Measurements from ENCODE around the gene B3GNT9.

B3GNT9 gene

DNA sequence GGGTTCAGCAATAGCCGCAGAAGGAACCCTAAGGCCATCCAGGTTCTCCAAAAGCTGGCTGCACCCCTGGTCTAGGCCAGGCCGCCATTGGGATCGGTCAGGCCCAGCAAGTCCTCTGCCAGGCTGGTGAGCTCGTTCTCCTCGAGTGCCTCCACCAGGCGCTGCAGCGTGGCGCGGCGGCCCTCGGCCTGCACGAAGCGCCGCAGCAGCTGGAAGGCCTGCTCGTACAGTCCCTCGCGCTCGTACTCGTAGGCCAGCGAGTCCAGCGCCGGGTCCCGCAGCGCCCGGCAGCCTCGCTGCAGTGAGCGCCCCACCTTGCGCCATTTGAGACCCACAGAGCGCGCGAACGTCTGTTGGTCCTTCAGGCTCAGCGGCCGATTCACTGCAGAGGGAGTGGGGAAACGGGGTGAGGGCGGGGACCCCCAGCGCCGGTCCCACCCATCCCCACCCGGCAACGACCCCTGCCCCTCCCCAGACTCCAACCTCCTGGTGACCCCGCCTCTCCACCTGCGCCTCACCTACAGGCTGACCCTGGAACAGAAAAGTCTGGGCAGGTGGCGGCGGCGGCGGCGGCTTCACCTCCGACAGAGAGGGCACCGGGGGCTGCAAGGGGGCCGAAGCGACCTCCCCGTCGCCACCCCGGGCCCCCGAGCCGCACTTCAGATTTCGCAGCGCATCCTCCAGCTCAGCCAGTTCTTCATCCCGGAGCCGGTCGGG is 3.9 kb upstream of the B3GNT9 start:
- POLR2A ChIA-PET: interaction anchor here (0.5 to 1.1 kb wide), 4 partner anchors 19 to 140 kb away, joined by 3 to 6 read pairs (median 3); no protein-coding TSS in a partner anchor

DNA sequence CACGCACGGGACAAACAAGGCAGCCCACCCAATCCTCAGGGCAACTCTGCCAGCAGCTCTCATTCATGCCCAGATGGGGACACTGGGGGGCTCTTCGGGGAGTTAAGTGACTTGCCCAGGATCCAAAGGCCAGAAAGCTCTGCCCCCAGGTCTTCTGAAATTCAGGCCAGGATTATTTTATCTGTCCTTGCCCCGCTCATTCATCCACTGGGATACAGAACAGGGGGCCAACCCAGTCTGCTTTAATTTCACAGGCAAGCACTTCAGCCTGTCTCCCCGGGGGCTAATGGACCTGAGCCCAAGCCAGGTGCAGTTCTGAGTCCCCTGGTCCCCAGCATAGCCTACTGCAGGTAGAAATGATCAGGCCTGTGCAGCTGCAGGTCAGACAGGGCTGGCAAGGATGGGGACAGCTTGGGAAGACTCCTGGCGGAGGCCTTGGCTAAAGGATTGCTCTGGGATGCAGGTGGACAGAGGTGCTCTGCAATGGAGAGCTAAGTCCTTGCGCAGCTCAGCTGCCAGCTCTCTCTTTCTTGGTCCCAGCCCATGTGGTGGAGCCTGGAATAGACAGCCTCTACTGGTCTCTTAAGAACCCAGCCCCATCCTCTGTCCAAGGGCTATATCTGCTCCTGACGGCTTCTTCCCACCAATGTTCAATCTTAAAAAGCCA is 766 bp upstream of the B3GNT9 start:
- peak overlapping the region; percentile 64 for H3K4me3 ChIP-seq (ENCODE audit: low read depth, low read length)
- ChIA-PET CTCF (interaction anchor here (0.8 to 13.2 kb wide), 17 partner anchors 8 to 204 kb away, joined by 3 to 241 read pairs (median 4); partner anchors contain the start of genes CES3, FBXL8, NOL3 and TRADD), POLR2A (interaction anchor here (1.1 to 1.5 kb wide), 4 partner anchors 10 to 134 kb away, joined by 3 to 6 read pairs (median 4); no protein-coding TSS in a partner anchor)
- TF ChIP-seq, protein P1, sequence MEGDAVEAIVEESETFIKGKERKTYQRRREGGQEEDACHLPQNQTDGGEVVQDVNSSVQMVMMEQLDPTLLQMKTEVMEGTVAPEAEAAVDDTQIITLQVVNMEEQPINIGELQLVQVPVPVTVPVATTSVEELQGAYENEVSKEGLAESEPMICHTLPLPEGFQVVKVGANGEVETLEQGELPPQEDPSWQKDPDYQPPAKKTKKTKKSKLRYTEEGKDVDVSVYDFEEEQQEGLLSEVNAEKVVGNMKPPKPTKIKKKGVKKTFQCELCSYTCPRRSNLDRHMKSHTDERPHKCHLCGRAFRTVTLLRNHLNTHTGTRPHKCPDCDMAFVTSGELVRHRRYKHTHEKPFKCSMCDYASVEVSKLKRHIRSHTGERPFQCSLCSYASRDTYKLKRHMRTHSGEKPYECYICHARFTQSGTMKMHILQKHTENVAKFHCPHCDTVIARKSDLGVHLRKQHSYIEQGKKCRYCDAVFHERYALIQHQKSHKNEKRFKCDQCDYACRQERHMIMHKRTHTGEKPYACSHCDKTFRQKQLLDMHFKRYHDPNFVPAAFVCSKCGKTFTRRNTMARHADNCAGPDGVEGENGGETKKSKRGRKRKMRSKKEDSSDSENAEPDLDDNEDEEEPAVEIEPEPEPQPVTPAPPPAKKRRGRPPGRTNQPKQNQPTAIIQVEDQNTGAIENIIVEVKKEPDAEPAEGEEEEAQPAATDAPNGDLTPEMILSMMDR (IDR thresholded peaks at IDR 0.05; ENCODE audit: insufficient read depth, low read length, missing control alignments): no peak
- DNase-seq (ENCODE audit: low read depth, low spot score): no peak

More for the DNA sequence above, 3.9 kb upstream of the B3GNT9 start:
- CTCF ChIA-PET: interaction anchor here (0.6 to 13.2 kb wide), 62 partner anchors 9 to 356 kb away, joined by 3 to 241 read pairs (median 7); partner anchors contain the start of genes CBFB, CES3, CES4A and EXOC3L1
- H3K4me3 ChIP-seq (ENCODE audit: low read depth, low read length): peak overlapping the region; percentile 34
- DNase-seq (ENCODE audit: low read depth, low spot score): no peak
- TF ChIP-seq, protein P1 (IDR thresholded peaks at IDR 0.05; ENCODE audit: insufficient read depth, low read length, missing control alignments): no peak

DNA sequence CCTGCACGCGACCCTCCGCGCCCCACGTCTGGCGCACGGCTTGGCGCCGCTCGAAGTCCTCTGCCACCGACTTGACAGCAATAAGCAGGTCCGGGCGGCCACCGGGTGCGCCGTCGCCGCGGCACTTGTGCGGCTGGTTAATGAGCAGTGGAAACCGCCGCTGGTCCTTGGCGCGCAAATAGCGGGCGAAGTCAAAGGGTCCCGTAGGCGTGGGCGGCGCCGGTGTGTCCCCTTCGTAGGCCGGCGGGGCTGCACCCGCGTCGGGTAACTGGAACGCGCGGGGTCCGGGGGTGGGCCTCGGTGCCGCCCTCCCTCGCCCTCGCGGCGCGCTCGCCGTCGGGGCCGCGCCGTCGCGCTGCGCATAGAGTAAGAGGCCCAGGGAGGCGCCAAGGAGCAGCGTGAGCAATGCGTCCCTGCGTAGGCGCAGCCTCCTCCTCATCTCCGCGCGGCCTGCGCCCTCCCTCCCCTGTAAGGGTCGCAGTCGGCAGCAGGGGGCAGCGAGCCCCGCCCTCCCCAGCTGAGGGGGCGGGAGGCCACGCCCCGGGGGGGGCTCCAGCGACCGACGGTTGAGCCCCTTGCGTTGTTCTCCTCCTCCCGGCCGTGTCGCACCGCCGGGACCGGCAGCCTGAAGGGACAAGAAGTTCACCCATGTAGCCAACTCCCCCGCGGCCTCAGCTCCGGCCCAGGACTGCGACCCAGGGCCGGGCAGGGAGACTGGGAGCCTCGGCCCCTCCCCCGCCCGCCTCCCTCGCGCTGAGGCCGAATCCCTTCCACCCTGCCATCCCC is 558 bp downstream of the B3GNT9 start:
- POLR2A ChIA-PET: interaction anchor here (0.6 to 1.5 kb wide), 8 partner anchors 9 to 211 kb away, joined by 3 to 6 read pairs (median 4); partner anchors contain the start of gene NOL3
- TF ChIP-seq, protein P1 (IDR thresholded peaks at IDR 0.05; ENCODE audit: insufficient read depth, low read length, missing control alignments): peak; percentile 10
- DNase-seq (ENCODE audit: low read depth, low spot score): no peak
- CTCF ChIA-PET: interaction anchor here (0.8 to 13.2 kb wide), 13 partner anchors 9 to 192 kb away, joined by 3 to 241 read pairs (median 5); partner anchors contain the start of genes CES3, FBXL8, NOL3 and TRADD
- H3K4me3 ChIP-seq (ENCODE audit: low read depth, low read length): peak overlapping the region; percentile 64

DNA sequence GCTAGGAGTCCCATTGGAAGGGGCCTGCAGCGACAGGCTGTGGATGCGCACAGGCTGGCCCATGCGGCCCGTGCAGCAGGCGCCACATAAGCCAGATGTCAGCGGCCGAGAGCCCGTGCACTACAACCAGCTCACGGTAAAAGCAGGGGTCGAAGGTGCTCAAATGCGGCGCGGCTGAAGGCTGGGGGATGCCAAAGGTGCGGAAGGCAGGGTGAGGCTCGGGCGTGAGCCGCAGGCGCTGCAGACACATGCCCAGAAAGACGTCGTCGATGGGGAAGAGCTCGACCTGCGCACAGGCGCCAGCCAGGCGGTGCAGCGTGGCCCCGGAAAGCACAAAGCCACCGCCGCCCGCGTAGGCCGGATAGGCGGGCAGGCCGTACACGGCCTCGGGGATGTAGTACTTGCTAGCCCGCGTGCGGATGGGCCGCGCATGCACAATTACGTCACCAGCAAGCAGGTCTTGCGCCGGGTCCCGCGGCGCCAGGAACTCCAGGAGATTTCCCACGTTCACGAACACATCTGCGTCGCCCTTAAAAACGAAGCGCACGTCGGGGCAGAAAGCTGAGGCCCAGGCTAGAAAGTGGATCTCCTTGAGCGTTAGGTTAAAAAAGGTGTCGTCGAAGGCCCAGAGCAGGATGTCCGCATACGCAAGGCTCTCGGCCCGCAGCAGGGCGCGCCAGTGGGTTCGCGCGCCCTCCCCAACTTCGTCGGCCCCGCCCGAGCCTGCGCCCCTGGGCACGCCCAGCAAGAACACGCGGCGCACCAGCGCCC is 1.3 kb downstream of the B3GNT9 start:
- ChIA-PET CTCF (interaction anchor here (0.5 to 1.7 kb wide), 6 partner anchors 8 to 188 kb away, joined by 3 to 5 read pairs (median 4); partner anchors contain the start of gene CES3), POLR2A (no interaction called here)
- TF ChIP-seq, protein P1 (IDR thresholded peaks at IDR 0.05; ENCODE audit: insufficient read depth, low read length, missing control alignments): no peak
- peak overlapping the region; percentile 18 for H3K4me3 ChIP-seq (ENCODE audit: low read depth, low read length)
- DNase-seq (ENCODE audit: low read depth, low spot score): no peak

DNA sequence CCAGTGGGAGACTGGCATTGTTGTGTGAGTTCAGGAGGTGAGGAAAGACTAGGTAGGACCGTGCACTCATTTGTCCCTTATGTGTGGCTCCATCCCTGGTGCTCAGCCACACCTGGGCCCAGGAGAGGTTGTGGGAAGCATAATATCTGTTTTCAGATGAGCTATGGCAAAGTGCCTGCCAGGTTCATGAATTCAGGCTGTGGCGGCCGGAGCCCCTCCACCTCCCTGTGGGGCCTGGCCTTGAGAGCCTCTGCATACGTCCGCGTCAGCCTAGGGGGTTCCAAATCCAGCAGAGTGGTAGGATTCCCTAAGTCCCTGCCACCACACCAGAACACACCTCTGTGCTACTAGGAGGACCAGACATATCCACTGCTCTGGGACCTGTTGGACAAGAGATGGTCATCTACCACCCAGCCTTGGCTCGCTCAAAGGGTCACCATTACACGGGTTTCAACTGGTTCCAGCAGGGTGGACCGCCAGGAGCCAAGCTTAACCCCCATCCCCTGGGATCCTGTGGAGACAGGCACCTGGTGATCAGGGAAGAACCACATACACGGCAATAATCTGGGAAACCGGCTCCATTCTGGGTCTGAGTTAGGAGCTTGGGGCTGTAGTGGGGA is 2.0 kb downstream of the B3GNT9 start:
- CTCF ChIA-PET: interaction anchor here (0.7 to 1.7 kb wide), 5 partner anchors 9 to 187 kb away, joined by 3 to 5 read pairs (median 4); partner anchors contain the start of gene CES3
- DNase-seq (ENCODE audit: low read depth, low spot score): no peak
- TF ChIP-seq, protein P1 (IDR thresholded peaks at IDR 0.05; ENCODE audit: insufficient read depth, low read length, missing control alignments): no peak
- H3K4me3 ChIP-seq (ENCODE audit: low read depth, low read length): no peak overlapping the region
- POLR2A ChIA-PET: interaction anchor here (0.7 kb wide), 1 partner anchor 47 kb away, joined by 3 read pairs; no protein-coding TSS in a partner anchor
